Loucy (cell line): Measurements from ENCODE around the gene VAV1.

ENCODE experiments used
- H2AFZ ChIP-seq: fragments of 200-600 bp; sonication (generic); 2 replicates; pipeline ENCODE4 v1.6.0; 2016; ENCODE audit warnings: antibody characterized with exemption, mild to moderate bottlenecking, low read length, moderate library complexity
- H3F3A ChIP-seq: fragments of 200-600 bp; 2 replicates; pipeline ENCODE4 v1.6.0; 2016; ENCODE audit warnings: antibody characterized with exemption, low read depth, mild to moderate bottlenecking
- H3K27me3 ChIP-seq: fragments of 200-600 bp; sonication (generic); 2 replicates; pipeline ENCODE4 v1.6.1; 2014; ENCODE audit warnings: low read length, mild to moderate bottlenecking; ENCODE audit not compliant: insufficient read depth, poor library complexity, severe bottlenecking
- H3K36me3 ChIP-seq: fragments of 200-600 bp; sonication (generic); 2 replicates; pipeline ENCODE4 v1.6.1; 2016; ENCODE audit warnings: low read length; ENCODE audit not compliant: insufficient read depth
- H3K4me1 ChIP-seq: fragments of 200-600 bp; sonication (generic); 2 replicates; pipeline ENCODE4 v1.5.1; 2014; ENCODE audit warnings: low read length, mild to moderate bottlenecking; ENCODE audit not compliant: insufficient read depth, poor library complexity, severe bottlenecking
- H3K4me2 ChIP-seq: fragments of 200-600 bp; sonication (generic); 2 replicates; pipeline ENCODE4 v1.6.0; 2014; ENCODE audit warnings: antibody characterized with exemption, low read length, low read depth, mild to moderate bottlenecking; ENCODE audit not compliant: poor library complexity, severe bottlenecking
- H3K4me3 ChIP-seq: fragments of 200-600 bp; sonication (generic); 2 replicates; pipeline ENCODE4 v1.5.1; 2014; ENCODE audit warnings: low read length, mild to moderate bottlenecking, mixed read lengths; ENCODE audit not compliant: poor library complexity, severe bottlenecking
- H3K79me2 ChIP-seq: fragments of 200-600 bp; sonication (generic); 2 replicates; pipeline ENCODE4 v1.6.1; 2014; ENCODE audit warnings: low read length; ENCODE audit not compliant: insufficient read depth
- H3K9ac ChIP-seq: fragments of 200-600 bp; sonication (generic); 2 replicates; pipeline ENCODE4 v1.6.0; 2014; ENCODE audit warnings: mild to moderate bottlenecking, low read depth, low read length, moderate library complexity; ENCODE audit not compliant: poor library complexity, severe bottlenecking
- H3K9me2 ChIP-seq: fragments of 200-600 bp; sonication (generic); replicated peaks from 2 replicates; pipeline ENCODE4 v1.6.1; 2016; ENCODE audit warnings: low read depth, low read length, mixed read lengths
- H3K9me3 ChIP-seq: fragments of 200-600 bp; sonication (generic); 2 replicates; pipeline ENCODE4 v1.6.1; 2014; ENCODE audit warnings: mild to moderate bottlenecking, antibody characterized with exemption, low read length, low read depth; ENCODE audit not compliant: insufficient read depth
- H4K20me1 ChIP-seq: fragments of 200-600 bp; sonication (generic); 2 replicates; pipeline ENCODE4 v1.6.0; 2014; ENCODE audit warnings: antibody characterized with exemption, low read length, mild to moderate bottlenecking; ENCODE audit not compliant: insufficient read depth, poor library complexity, severe bottlenecking
- EZH2phosphoT487 ChIP-seq: fragments of 200-600 bp; IDR thresholded peaks from 2 replicates; pipeline ENCODE4 v1.6.1; 2018; ENCODE audit warnings: antibody characterized with exemption, mild to moderate bottlenecking, moderate library complexity, borderline replicate concordance
- TF ChIP-seq, protein P1 (sequence below): fragments of 200-600 bp; sonication (generic); conservative IDR thresholded peaks from 2 replicates; pipeline ENCODE4 v1.5.1; 2014; ENCODE audit warnings: mild to moderate bottlenecking, antibody characterized with exemption, low read length

The VAV1 gene

GRCh38 chr19:6740589-6741343 lies 31.7 kb upstream of the VAV1 start:
- Histone ChIP-seq H3K9ac (peak overlapping the region; percentile 72), H3K9me3 (no peaks in the 10 kb centered on the region), H3K4me2 (peak overlapping the region; percentile 91), H3K79me2 (peaks cover 6% of the 10 kb centered on the region; the same call in 1 of the 2 replicates), H3K4me1 (peaks cover 32% of the 10 kb centered on the region), H4K20me1 (peaks cover 7% of the 10 kb centered on the region), H3K9me2 (no peaks in the 10 kb centered on the region), H3K36me3 (no peaks in the 10 kb centered on the region), H3K4me3 (peak overlapping the region; percentile 79), H3K27me3 (no peaks in the 10 kb centered on the region), H2AFZ (peak overlapping the region; percentile 83), H3F3A (no peaks in the 10 kb centered on the region)
- TF ChIP-seq, protein P1, sequence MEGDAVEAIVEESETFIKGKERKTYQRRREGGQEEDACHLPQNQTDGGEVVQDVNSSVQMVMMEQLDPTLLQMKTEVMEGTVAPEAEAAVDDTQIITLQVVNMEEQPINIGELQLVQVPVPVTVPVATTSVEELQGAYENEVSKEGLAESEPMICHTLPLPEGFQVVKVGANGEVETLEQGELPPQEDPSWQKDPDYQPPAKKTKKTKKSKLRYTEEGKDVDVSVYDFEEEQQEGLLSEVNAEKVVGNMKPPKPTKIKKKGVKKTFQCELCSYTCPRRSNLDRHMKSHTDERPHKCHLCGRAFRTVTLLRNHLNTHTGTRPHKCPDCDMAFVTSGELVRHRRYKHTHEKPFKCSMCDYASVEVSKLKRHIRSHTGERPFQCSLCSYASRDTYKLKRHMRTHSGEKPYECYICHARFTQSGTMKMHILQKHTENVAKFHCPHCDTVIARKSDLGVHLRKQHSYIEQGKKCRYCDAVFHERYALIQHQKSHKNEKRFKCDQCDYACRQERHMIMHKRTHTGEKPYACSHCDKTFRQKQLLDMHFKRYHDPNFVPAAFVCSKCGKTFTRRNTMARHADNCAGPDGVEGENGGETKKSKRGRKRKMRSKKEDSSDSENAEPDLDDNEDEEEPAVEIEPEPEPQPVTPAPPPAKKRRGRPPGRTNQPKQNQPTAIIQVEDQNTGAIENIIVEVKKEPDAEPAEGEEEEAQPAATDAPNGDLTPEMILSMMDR = no peak
- no peak for TF ChIP-seq EZH2phosphoT487

GRCh38 chr19:6743066-6743465 lies 29.4 kb upstream of the VAV1 start:
- H4K20me1 ChIP-seq = no peaks in the 10 kb centered on the region
- H3K9ac ChIP-seq = no peak overlapping the region
- H3K36me3 ChIP-seq = no peaks in the 10 kb centered on the region
- H3K27me3 ChIP-seq = no peaks in the 10 kb centered on the region
- no peak overlapping the region for H3K4me3 ChIP-seq
- no peaks in the 10 kb centered on the region for H3K79me2 ChIP-seq
- H2AFZ ChIP-seq = no peak overlapping the region
- no peaks in the 10 kb centered on the region for H3K9me3 ChIP-seq
- H3K4me2 ChIP-seq = no peak overlapping the region
- TF ChIP-seq EZH2phosphoT487 = no peak
- TF ChIP-seq, protein P1 = no peak
- H3K9me2 ChIP-seq = no peaks in the 10 kb centered on the region
- peaks cover 25% of the 10 kb centered on the region for H3K4me1 ChIP-seq
- no peaks in the 10 kb centered on the region for H3F3A ChIP-seq

GRCh38 chr19:6743714-6744380 lies 28.7 kb upstream of the VAV1 start:
- Histone ChIP-seq H2AFZ (no peak overlapping the region), H3F3A (no peaks in the 10 kb centered on the region), H4K20me1 (no peaks in the 10 kb centered on the region), H3K9me2 (no peaks in the 10 kb centered on the region), H3K9me3 (no peaks in the 10 kb centered on the region), H3K79me2 (no peaks in the 10 kb centered on the region), H3K27me3 (no peaks in the 10 kb centered on the region), H3K9ac (no peak overlapping the region), H3K4me3 (no peak overlapping the region), H3K4me2 (no peak overlapping the region), H3K36me3 (no peaks in the 10 kb centered on the region), H3K4me1 (peaks cover 17% of the 10 kb centered on the region)
- TF ChIP-seq, protein P1 = no peak
- TF ChIP-seq EZH2phosphoT487 = no peak
